ENCODE measurements around the gene RSBN1.
A peak's percentile ranks its signal among the peaks of the same experiment; 100 is the strongest.
"Not testable (repeated sequence)": the region's sequence is repeated elsewhere in the genome, so short reads cannot be mapped to it uniquely, and the experiment has no call there.

Gene RSBN1

GRCh38 chr1:113779542-113779941 lies 32.7 kb downstream of the RSBN1 start:
- DNase-seq: no peak

- DNase-seq: no peak
Observed at GRCh38 chr1:113777561-113777960, 34.7 kb downstream of the RSBN1 start.

- DNase-seq: no peak
Observed at GRCh38 chr1:113770031-113770430, 42.2 kb downstream of the RSBN1 start.

GRCh38 chr1:113769601-113769970 lies 42.7 kb downstream of the RSBN1 start:
- DNase-seq: no peak

- DNase-seq: no peak
Observed at GRCh38 chr1:113768916-113769600, 43.2 kb downstream of the RSBN1 start.

GRCh38 chr1:113765306-113766230 lies 46.7 kb downstream of the RSBN1 start:
- no peak for DNase-seq

GRCh38 chr1:113763661-113764060 lies 48.6 kb downstream of the RSBN1 start:
- no peak for DNase-seq

GRCh38 chr1:113761937-113762336 lies 50.3 kb downstream of the RSBN1 start:
- DNase-seq: no peak

- no peak for DNase-seq
Observed at GRCh38 chr1:113760102-113761080, 51.9 kb downstream of the RSBN1 start.

GRCh38 chr1:113759333-113760101 lies 52.8 kb downstream of the RSBN1 start, which contains the start of gene PHTF1:
PHTF1 (minus strand) TSS chr1:113759486; CDS start chr1:113758703, 783 bp downstream.
- peak; percentile 83 for DNase-seq

- DNase-seq: peak; percentile 82
Observed at GRCh38 chr1:113758631-113759332, 53.5 kb downstream of the RSBN1 start.

- DNase-seq: no peak
Observed at GRCh38 chr1:113756461-113756860, 55.8 kb downstream of the RSBN1 start.

- DNase-seq: not testable (repeated sequence)
Observed at GRCh38 chr1:113753333-113753732, 58.9 kb downstream of the RSBN1 start.

- DNase-seq: no peak
Observed at GRCh38 chr1:113751516-113751915, 60.8 kb downstream of the RSBN1 start.

GRCh38 chr1:113751114-113751513 lies 61.2 kb downstream of the RSBN1 start:
- no peak for DNase-seq

GRCh38 chr1:113749402-113749801 lies 62.9 kb downstream of the RSBN1 start:
- no peak for DNase-seq

GRCh38 chr1:113747376-113747775 lies 64.9 kb downstream of the RSBN1 start:
- no peak for DNase-seq

- no peak for DNase-seq
Observed at GRCh38 chr1:113745425-113745824, 66.9 kb downstream of the RSBN1 start.

GRCh38 chr1:113744114-113744513 lies 68.2 kb downstream of the RSBN1 start:
- DNase-seq: no peak

- DNase-seq: no peak
Observed at GRCh38 chr1:113742515-113742914, 69.8 kb downstream of the RSBN1 start.

- DNase-seq: no peak
Observed at GRCh38 chr1:113734357-113735055, 77.8 kb downstream of the RSBN1 start.
